Rectal smooth muscle tissue (tissue), 1 donor: ENCODE data around the gene FAM237B.
"Not testable (repeated sequence)": the region's sequence is repeated elsewhere in the genome, so short reads cannot be mapped to it uniquely, and the experiment has no call there.

Source experiments
- H3K27ac ChIP-seq: one replicate; pipeline ENCODE4 v1.7.0; 2013; ENCODE audit warnings: low read depth, low read length, inconsistent platforms
- H3K27me3 ChIP-seq: one replicate; pipeline ENCODE4 v1.7.0; 2013; ENCODE audit warnings: low read length; ENCODE audit not compliant: control insufficient read depth, insufficient read depth
- H3K36me3 ChIP-seq: one replicate; pipeline ENCODE4 v1.7.0; 2013; ENCODE audit warnings: low read length; ENCODE audit not compliant: control insufficient read depth, insufficient read depth
- H3K4me1 ChIP-seq: one replicate; pipeline ENCODE4 v1.7.0; 2013; ENCODE audit warnings: low read length; ENCODE audit not compliant: control insufficient read depth, insufficient read depth
- H3K4me3 ChIP-seq: one replicate; pipeline ENCODE4 v1.7.0; 2013; ENCODE audit warnings: low read length
- H3K9ac ChIP-seq: one replicate; pipeline ENCODE4 v1.7.0; 2013; ENCODE audit warnings: low read length

FAM237B gene

DNA sequence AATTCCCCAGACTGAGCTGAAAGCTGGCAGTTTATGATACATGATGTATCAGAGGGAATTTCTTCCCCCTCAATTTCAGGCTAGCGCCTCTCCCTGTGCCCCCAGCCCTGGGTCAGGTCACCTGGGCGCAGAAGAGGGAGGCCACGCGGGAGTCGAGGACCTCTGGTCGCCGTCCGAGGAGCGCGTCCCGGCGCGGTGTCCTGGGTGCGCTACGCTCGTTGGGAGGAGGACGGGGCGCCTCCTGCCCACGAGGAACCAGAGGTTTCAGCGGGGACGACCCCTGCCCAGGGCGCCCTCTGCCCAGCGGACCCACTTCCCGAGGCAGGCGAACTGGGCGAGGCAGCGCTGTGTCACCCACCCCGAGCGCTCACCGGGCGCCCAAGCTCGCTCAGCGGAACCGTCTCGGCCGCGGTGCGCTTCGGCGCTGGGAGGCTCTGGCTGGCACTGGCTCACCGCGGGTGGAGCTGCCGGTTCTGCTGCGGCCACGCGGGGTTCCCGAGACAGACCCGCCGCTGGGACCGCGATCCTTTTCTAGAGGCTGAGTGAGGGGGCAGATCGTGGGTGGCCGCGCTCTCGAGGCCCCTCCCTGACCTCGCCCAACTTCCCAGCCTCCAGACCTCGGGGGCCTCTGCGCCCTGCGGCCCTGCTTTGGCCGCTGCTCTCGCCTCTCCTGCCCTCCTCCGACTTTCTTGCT is at the start of gene FAM237B:
Gene FAM237B, minus strand, starts transcription at position 504 of the 694 bp plus-strand sequence. CDS start 1,556 bp downstream, outside the sequence.
- Histone ChIP-seq H3K36me3 (no peaks in the 10 kb centered on the region), H3K27me3 (peaks cover 13% of the 10 kb centered on the region), H3K4me3 (no peak within 1 kb of the TSS), H3K27ac (no peak within 1 kb of the TSS), H3K4me1 (no peaks in the 10 kb centered on the region), H3K9ac (no peak within 1 kb of the TSS)

DNA sequence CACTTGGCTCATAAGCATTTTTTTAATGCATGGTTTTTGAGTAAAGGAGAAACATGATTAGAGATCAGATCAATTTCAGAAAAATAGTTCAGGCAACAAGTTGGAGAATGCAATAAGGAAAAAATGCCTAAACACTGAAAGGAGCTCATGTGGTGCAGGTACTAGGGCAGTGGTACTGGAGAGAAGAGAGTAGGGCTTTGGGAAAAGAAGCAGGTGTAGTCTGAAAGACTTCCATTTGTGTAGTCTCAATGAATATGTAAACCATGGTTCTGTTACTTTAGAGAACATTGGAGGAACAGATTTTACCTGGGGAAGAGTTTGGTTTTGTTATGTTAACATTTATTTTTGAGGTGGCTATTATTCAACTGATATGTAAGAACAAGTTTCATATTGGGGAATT is 30.9 kb upstream of the FAM237B start:
- no peak overlapping the region for H3K9ac ChIP-seq

DNA sequence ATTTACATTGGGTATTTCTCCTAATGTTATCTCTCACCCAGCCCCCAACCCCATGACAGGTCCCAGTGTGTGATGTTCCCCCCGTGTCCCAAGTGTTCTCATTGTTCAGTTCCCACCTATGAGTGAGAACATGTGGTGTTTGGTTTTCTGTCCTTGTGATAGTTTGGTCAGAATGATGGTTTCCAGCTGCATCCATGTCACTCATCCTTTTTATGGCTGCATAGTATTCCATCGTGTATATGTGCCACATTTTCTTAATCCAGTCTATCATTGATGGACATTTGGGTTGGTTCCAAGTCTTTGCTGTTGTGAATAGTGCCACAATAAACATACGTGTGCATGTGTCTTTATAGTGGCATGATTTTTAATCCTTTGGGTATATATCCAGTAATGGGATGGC is 28.9 kb upstream of the FAM237B start:
- H3K27ac ChIP-seq, H3K36me3 ChIP-seq, H3K27me3 ChIP-seq, H3K9ac ChIP-seq, H3K4me1 ChIP-seq, H3K4me3 ChIP-seq: not testable (repeated sequence)

More for the DNA sequence above, 30.9 kb upstream of the FAM237B start:
- no peak overlapping the region for H3K4me3 ChIP-seq
- no peaks in the 10 kb centered on the region for H3K36me3 ChIP-seq
- H3K27me3 ChIP-seq: no peaks in the 10 kb centered on the region
- peaks cover 5% of the 10 kb centered on the region for H3K4me1 ChIP-seq
- no peak overlapping the region for H3K27ac ChIP-seq

DNA sequence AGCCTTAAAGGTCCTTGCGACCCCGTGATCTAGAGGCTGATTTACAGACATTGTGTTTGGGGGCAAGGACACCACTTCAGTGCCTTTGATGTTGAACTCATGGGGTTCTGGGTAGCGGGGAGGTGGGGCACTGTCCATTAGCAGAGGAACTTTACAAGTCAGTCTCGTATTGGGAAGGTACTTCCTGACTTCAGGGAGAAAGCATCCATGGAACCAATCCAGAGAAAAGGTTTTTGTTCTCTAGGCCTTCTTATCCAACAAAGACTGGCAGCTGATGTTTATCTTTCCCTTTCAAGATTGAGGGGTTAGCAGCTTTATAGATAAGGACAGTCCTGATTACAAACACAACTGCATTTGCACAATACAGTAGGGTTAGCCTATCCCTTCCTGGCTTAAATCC is 28.2 kb upstream of the FAM237B start:
- H3K4me1 ChIP-seq: peaks cover 5% of the 10 kb centered on the region
- no peak overlapping the region for H3K4me3 ChIP-seq
- no peak overlapping the region for H3K27ac ChIP-seq
- no peak overlapping the region for H3K9ac ChIP-seq
- no peaks in the 10 kb centered on the region for H3K27me3 ChIP-seq
- no peaks in the 10 kb centered on the region for H3K36me3 ChIP-seq

DNA sequence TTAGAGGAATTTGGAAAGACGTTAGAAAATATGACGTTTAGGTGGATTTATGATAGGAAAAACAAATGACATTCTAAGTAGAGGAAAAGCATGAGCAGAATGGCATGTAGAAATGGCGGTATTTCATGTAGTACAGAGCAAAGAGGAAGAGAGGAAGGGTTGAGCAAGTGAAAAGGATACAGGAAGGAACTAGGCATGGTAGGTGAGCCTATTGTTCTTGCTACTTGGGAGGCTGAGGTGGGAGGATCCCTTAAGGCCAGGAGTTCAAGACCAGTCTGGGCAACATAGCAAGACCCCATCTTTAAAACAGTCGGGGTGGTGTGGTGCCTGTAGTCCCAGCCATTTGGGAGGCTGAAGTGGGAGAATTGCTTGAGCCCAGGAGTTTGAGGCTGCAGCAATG is 26.7 kb upstream of the FAM237B start:
- Histone ChIP-seq H3K4me3 (peak overlapping the region; percentile 24), H3K36me3 (no peaks in the 10 kb centered on the region), H3K27me3 (no peaks in the 10 kb centered on the region), H3K9ac (no peak overlapping the region), H3K4me1 (peaks cover 5% of the 10 kb centered on the region), H3K27ac (no peak overlapping the region)

DNA sequence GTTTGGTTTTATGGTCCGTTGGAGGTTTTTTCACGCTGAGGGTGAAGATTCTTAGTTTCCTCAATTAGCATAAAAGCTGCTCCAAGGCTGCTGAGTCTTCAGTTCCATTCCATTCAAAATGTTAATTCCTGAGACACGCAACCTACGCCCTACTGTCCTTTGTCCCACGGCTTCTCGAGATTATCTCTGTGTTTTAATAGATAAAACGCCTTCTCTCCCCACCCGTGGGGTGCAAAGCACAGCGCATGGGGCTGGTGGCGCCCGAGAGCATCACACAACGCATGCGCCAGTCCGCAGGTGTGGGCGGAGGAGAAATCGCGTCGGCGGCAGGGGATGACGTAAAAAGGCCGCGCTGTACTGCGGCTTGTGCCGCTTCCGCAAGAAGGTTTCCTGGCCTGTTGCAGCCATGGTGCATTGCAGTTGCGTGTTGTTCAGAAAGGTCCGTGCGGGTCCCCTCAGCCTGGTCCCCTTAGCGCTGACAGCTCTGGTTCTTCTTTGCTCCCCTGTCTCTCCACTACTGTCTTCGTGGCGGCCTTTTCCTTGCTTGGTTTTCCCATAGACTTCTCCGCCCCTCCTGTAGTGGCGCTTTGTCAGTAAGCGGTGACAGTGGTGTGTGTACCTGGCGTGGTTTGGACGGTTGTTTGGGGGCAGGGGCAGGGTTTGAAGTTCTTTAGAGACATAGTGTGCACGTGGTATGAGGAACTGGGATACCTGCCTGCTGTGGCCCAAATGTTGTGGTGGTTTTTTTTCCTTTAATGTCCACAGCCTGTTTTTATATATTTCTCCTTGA is 25.4 kb upstream of the FAM237B start, which contains the start of gene GTPBP10:
Gene GTPBP10, plus strand, starts transcription at position 381 of the 790 bp plus-strand sequence. Its CDS starts 26 bp downstream, at position 407.
- Histone ChIP-seq H3K4me1 (peaks cover 5% of the 10 kb centered on the region), H3K27ac (peak within 1 kb of the TSS; percentile 86)

DNA sequence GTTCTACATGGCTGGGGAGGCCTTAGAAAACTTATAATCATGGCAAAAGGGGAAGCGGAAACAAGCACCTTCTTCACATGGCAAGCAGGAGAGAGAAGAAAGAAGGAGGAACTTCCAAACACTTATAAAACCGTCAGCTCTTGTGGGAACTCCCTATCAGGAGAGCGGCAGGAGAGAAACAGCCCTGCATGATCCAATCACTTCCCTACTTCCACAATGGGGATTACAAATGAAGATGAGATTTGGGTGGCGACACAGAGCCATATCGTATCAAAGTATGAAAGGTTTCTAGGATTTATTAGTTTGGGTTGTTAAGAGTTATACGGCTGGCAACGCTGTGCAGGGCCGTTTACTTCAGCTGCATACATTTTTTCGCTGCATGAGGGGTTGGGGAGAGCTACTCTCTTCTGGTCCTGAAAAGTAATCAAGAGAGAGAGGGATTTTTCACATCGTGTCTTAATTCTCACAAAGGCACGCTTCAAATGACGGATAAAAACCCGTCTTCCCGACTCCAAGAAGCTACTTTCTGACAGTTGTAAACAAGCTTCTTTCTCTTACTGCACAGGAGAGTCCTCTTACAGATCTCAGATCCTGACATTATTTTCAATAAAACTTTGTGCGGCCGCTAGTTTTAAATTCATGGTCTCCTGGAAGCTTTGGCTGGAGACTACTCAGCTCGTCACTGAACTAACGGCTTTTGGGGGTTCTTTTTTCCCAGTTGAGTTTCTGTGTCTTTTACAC is 24.7 kb upstream of the FAM237B start:
- Histone ChIP-seq H3K27me3 (no peaks in the 10 kb centered on the region), H3K36me3 (no peaks in the 10 kb centered on the region), H3K4me1 (peaks cover 5% of the 10 kb centered on the region), H3K4me3 (peak overlapping the region; percentile 99), H3K27ac (peak overlapping the region; percentile 86), H3K9ac (peak overlapping the region; percentile 36)

More for the DNA sequence above, 25.4 kb upstream of the FAM237B start, which contains the start of gene GTPBP10:
- Histone ChIP-seq H3K36me3 (no peaks in the 10 kb centered on the region), H3K9ac (peak within 1 kb of the TSS; percentile 99), H3K27me3 (no peaks in the 10 kb centered on the region), H3K4me3 (peak within 1 kb of the TSS; percentile 99)

DNA sequence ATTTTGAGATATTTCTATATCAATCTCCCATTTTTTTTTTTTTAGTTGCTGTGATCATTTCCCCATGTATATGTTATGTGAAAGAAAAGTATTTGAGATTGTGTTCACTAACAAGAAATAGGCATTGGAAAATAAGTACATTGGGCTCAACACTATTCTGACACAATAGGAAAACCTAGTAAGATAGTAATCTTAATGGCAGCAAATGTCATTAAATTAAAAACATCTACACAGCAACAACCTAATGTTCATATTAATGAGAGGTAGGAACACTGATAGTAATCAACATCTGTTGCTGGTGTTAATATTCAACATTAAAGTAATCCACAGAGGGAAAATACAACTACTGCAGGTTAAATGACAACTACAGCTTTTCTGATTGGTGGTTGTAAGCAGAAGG is 23.9 kb upstream of the FAM237B start:
- Histone ChIP-seq H3K4me3 (peak overlapping the region; percentile 99), H3K27ac (no peak overlapping the region), H3K27me3 (no peaks in the 10 kb centered on the region)

DNA sequence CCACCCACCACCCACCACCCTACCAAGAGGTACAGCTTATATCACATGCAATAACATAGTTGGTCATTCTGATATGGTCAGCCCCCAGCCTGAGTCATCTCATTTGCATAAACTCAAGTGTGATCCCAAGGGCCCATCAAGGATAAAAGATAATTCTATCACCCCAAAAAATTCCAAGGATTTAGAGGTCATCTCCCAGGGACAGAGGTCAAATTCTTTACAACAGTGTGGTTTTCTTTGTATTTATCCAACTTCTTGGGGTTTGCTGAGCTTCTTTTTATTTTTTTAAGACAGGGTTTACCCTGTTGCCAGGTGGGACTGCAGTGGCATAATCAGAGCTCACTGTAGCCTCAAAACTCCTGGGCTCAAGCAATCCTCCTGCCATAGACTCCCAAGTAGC is 16.0 kb upstream of the FAM237B start:
- H3K27me3 ChIP-seq: no peaks in the 10 kb centered on the region
- no peak overlapping the region for H3K9ac ChIP-seq
- no peak overlapping the region for H3K27ac ChIP-seq
- no peaks in the 10 kb centered on the region for H3K36me3 ChIP-seq
- H3K4me3 ChIP-seq: no peak overlapping the region
- H3K4me1 ChIP-seq: no peaks in the 10 kb centered on the region

More for the DNA sequence above, 23.9 kb upstream of the FAM237B start:
- Histone ChIP-seq H3K4me1 (peaks cover 5% of the 10 kb centered on the region), H3K9ac (no peak overlapping the region), H3K36me3 (no peaks in the 10 kb centered on the region)

DNA sequence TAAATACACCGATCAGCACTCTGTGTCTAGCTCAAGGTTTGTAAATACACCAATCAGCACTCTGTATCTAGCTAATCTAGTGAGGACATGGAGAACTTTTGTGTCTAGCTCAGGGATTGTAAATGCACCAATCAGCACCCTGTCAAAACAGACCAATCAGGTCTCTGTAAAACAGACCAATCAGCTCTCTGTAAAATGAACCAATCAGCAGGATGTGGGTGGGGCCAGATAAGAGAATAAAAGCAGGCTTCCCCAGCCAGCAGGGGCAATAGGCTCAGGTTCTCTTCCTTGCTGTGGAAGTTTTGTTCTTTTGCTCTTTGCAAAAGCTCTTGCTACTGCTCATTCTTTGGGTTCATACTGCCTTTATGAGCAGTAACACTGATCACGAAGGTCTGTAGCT is 13.8 kb upstream of the FAM237B start:
- H3K9ac ChIP-seq, H3K4me3 ChIP-seq, H3K4me1 ChIP-seq, H3K27ac ChIP-seq, H3K27me3 ChIP-seq, H3K36me3 ChIP-seq: not testable (repeated sequence)

DNA sequence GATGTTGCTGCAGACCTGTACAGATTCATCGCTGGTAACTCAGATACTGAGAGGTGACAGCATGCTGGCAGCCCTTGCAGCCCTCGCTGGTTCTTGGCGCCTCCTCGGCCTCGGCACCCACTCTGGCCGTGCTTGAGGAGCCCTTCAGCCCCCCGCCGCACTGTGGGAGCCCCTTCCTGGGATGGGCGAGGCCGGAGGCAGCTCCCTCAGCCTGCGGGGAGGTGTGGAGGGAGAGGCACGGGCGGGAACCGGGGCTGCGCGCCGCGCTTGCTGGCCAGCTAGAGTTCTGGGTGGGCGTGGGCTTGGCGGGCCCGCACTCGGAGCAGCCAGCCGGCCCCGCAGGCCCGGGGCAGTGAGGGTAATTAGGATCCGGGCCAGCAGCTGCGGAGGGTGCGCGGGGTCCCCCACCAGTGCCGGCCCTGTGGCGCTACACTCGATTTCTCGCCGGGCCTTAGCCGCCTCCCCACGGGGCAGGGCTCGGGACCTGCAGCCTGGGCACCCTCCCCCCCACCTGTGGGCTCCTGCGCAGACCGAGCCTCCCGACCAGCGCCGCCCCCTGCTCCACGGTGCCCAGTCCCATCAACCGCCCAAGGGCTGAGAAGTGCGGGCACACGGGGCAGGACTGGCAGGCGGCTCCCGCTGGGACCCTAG is 13.2 kb upstream of the FAM237B start:
- Histone ChIP-seq H3K27ac (no peak overlapping the region), H3K4me3 (no peak overlapping the region), H3K9ac (no peak overlapping the region), H3K36me3 (no peaks in the 10 kb centered on the region), H3K4me1 (no peaks in the 10 kb centered on the region), H3K27me3 (no peaks in the 10 kb centered on the region)

DNA sequence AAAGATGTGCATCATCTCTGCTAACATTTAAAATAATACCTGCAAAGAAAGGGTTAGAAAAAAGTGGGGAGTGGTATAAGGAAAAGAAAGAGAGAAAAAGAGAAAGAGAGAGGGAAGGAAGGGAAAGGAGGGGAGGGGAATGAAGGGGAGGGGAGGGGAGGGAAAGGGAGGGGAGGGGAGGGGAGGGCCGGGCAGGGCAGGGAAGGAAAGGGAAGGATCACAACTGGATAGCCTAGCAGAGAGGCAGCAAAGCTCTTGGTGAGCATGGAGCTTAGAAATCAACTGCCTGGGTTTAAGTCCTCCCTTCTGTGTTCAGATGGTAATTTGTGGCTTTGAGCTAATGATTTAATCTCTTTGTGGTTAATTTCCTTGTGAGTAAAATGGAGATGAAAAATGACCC is 5.4 kb upstream of the FAM237B start:
- H3K36me3 ChIP-seq: no peaks in the 10 kb centered on the region
- no peak overlapping the region for H3K4me3 ChIP-seq
- no peak overlapping the region for H3K9ac ChIP-seq
- no peak overlapping the region for H3K27ac ChIP-seq
- H3K27me3 ChIP-seq: peaks cover under 1% of the 10 kb centered on the region
- no peaks in the 10 kb centered on the region for H3K4me1 ChIP-seq
